A549 treated with GW870086 at 1 μM for 4 hours (cell line): ENCODE data around the gene ANKS3. TPM values are rescaled to one million over a fixed set of nuclear protein-coding genes. Genes with fewer than 3 reads are reported as not detected.

ENCODE experiments used
- total RNA-seq: library from RNA; stranded (reverse); fragments of 200-300 nt; extraction: Qiagen RNA extraction; gene quantifications from 5 replicates; pipeline ENCODE4 v1.2.3, GENCODE V29; 2022; ENCODE audit warnings: low read depth

ANKS3 gene
- 20.5 to 25.7 TPM (median 25.2 TPM) in 5 replicates for total RNA-seq

GRCh38 chr16:4734063-4734729 is at the start of gene ANKS3, which contains the start of gene DNAAF8:
Gene ANKS3, minus strand, starts transcription at chr16:4734271. Its CDS starts 4,122 bp downstream, at chr16:4730149.
Gene DNAAF8, plus strand, starts transcription at chr16:4734537. Its CDS starts 1,978 bp downstream, at chr16:4736515.

DNA sequence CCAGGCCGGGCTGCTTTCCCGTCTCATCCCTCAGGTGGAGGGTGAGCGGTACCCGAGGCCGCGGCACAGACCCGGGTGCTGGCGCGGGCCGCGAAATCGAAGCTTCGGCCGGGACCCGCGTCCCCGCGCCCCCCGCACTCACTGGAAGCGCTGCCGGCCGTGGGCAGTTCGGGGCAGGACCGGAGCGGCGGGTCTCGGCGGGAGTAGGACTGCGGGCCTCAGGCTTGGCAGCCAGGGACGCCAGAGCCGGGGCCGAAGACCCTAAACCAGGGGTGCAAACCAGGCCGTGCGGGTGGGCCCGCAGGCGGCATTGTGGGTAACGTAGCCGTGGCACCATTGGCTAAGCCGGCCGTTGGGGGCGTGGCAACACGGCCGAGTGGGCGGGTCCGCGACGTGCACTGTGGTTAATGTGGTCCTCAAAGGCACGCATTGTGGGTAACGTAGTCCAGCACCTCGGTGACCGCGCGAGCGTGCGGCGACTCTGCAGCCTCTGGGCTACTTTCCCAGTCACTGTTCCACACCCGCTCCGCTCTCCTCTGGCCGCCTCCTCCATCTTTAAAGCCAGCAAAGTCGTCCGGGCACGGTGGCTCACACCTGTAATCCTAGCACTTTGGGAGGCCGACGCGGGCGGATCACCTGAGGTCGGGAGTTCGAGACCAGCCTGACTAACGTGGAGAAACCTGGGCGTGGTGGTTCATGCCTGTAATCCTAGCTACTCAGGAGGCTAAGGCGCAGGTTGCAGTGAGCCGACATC is 33.0 kb upstream of the ANKS3 start, which contains the start of gene ZNF500:
Gene ZNF500 (minus strand): TSS at position 288 of the 754 bp plus-strand sequence. CDS start 1,184 bp downstream, outside the sequence.

GRCh38 chr16:4693296-4693955 is 40.6 kb downstream of the ANKS3 start, which contains the start of gene NUDT16L1:
Gene NUDT16L1, plus strand, starts transcription at chr16:4693562. Its CDS starts 165 bp downstream, at chr16:4693727.

Other genes starting within 250 kb of the ANKS3 start
- 11.8 to 15.2 TPM (median 13.0 TPM) in 5 replicates for gene CDIP1, start 195.5 kb downstream of the ANKS3 start, total RNA-seq
- 0.03 TPM in 3 of 5 replicates, not detected in the others for gene C16orf96, start 177.9 kb downstream of the ANKS3 start, total RNA-seq
- gene UBALD1, start 119.4 kb downstream of the ANKS3 start, total RNA-seq, result 36.8 to 53.9 TPM (median 52.1 TPM) in 5 replicates
- 34.9 to 42.2 TPM (median 40.5 TPM) in 5 replicates for gene MGRN1, start 109.4 kb downstream of the ANKS3 start, total RNA-seq
- 18.8 to 26.1 TPM (median 23.5 TPM) in 5 replicates for gene NUDT16L1, start 40.7 kb downstream of the ANKS3 start, total RNA-seq
- 0.75 to 1.1 TPM (median 0.79 TPM) in 5 replicates for gene DNAAF8, start 266 bp upstream of the ANKS3 start, total RNA-seq
- 7.6 to 10.6 TPM (median 8.7 TPM) in 5 replicates for gene ZNF500, start 32.9 kb upstream of the ANKS3 start, total RNA-seq
- not detected in 5 replicates for gene SEPTIN12, start 54.1 kb upstream of the ANKS3 start, total RNA-seq
- gene SMIM22, start 61.1 kb upstream of the ANKS3 start, total RNA-seq, result not detected in 5 replicates
- gene ROGDI, start 68.4 kb upstream of the ANKS3 start, total RNA-seq, result 10.4 to 16.1 TPM (median 15.1 TPM) in 5 replicates
- gene GLYR1, start 113.0 kb upstream of the ANKS3 start, total RNA-seq, result 38.5 to 42.8 TPM (median 41.0 TPM) in 5 replicates
- 25.3 to 29.0 TPM (median 27.8 TPM) in 5 replicates for gene UBN1, start 113.2 kb upstream of the ANKS3 start, total RNA-seq
- 4.5 to 6.1 TPM (median 5.4 TPM) in 5 replicates for gene PPL, start 202.9 kb upstream of the ANKS3 start, total RNA-seq
- gene SEC14L5, start 224.1 kb upstream of the ANKS3 start, total RNA-seq, result 0.03 to 0.09 TPM (median 0.05 TPM) in 3 of 5 replicates, not detected in the others